SK-N-SH (cell line): ENCODE results near the gene CFAP97D1.

Source experiments
- ELF1 ChIP-seq: IDR thresholded peaks from 2 replicates; pipeline ENCODE4 v1.4.0; 2012
- SMC3 ChIP-seq: IDR thresholded peaks from 2 replicates; pipeline ENCODE4 v1.6.1; 2012; ENCODE audit warnings: low read depth, low read length, improper control_type of control experiment
- TF ChIP-seq, protein P1 (sequence below): fragments of 200-600 bp; sonication (generic); IDR thresholded peaks from 2 replicates; pipeline ENCODE4 v1.6.1; 2017; ENCODE audit warnings: antibody characterized with exemption, mild to moderate bottlenecking, moderate library complexity

DNA sequence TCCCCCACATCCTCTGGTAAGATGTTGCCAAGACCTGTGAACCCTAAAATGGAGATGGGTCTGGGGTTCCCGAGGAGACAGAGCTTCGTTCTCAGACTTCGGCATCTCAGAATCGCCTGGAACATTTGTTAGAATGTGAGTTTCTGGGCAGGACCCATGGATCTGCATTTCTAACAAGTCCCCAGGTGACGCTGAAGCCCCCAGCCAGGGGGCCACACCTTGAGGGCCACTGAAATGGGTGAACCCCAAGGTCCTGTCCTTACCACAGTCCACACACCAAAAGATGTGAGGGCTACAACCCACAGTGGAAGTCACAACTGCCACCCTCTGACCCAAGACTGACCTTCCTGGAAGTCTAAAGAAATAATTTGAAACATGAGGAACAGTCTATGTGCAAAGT, 38.7 kb downstream of the CFAP97D1 start:
- TF ChIP-seq, protein P1, sequence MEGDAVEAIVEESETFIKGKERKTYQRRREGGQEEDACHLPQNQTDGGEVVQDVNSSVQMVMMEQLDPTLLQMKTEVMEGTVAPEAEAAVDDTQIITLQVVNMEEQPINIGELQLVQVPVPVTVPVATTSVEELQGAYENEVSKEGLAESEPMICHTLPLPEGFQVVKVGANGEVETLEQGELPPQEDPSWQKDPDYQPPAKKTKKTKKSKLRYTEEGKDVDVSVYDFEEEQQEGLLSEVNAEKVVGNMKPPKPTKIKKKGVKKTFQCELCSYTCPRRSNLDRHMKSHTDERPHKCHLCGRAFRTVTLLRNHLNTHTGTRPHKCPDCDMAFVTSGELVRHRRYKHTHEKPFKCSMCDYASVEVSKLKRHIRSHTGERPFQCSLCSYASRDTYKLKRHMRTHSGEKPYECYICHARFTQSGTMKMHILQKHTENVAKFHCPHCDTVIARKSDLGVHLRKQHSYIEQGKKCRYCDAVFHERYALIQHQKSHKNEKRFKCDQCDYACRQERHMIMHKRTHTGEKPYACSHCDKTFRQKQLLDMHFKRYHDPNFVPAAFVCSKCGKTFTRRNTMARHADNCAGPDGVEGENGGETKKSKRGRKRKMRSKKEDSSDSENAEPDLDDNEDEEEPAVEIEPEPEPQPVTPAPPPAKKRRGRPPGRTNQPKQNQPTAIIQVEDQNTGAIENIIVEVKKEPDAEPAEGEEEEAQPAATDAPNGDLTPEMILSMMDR, result no peak
- no peak for TF ChIP-seq SMC3
- no peak for TF ChIP-seq ELF1
